Measurements from ENCODE around the gene TMC4. TPM values are rescaled to one million over a fixed set of nuclear protein-coding genes. Genes with fewer than 3 reads are reported as not detected.

Gene TMC4
- polyA plus RNA-seq, 1 donor (not counting 4 experiments of a cell fraction or from before 2014, with no cell fraction given), result 1.5 TPM

- Histone ChIP-seq H3K4me1 (ENCODE audit: control insufficient read depth, extremely low read depth, insufficient read depth, low read length) (peaks cover 21% of the 10 kb centered on the region), H3K27ac (ENCODE audit: control insufficient read depth, insufficient read depth, low read length) (peak overlapping the region; percentile 81), H3K27me3 (ENCODE audit: control insufficient read depth, extremely low read depth, insufficient read depth, low read length) (no peaks in the 10 kb centered on the region), H2AFZ (ENCODE audit: control insufficient read depth, low read length) (peak overlapping the region; percentile 89), H3K9ac (ENCODE audit: control insufficient read depth, extremely low read depth, insufficient read depth, low read length) (peak overlapping the region; percentile 86), H3K36me3 (ENCODE audit: control insufficient read depth in 2 of 2, extremely low read depth in 1 of 2, insufficient read depth in 2 of 2, low read length in 2 of 2) (peaks cover 7 to 14% of the 10 kb centered on the region in 2 experiments), H3K4me2 (ENCODE audit: control insufficient read depth, extremely low read depth, insufficient read depth, low read depth, low read length) (peak overlapping the region; percentile 98), H3K79me2 (ENCODE audit: control insufficient read depth, insufficient read depth, low read length) (peaks cover 42% of the 10 kb centered on the region), H3K9me1 (ENCODE audit: control insufficient read depth, extremely low read depth, insufficient read depth, low read length) (no peaks in the 10 kb centered on the region), H3K4me3 (ENCODE audit: control insufficient read depth in 2 of 3, extremely low read depth in 1 of 3, insufficient read depth in 2 of 3, low read depth in 1 of 3, low read length in 3 of 3) (peak overlapping the region; percentile 83 to 91 (median 86)), H4K20me1 (ENCODE audit: control insufficient read depth, extremely low read depth, insufficient read depth, low read length) (peaks cover 9% of the 10 kb centered on the region), H3K9me3 (ENCODE audit: control insufficient read depth, low read depth, low read length) (no peaks in the 10 kb centered on the region)
- peak; percentile 100 for DNase-seq (ENCODE audit: low read depth, low spot score)
- dilution Hi-C loops (cut with MboI; ENCODE audit: extremely low pct_ligation_motif_present, low sequenced_read_pairs), result no loop called here
- FAIRE-seq, result peak; percentile 94
- TF ChIP-seq CTCF (optimal IDR thresholded peaks at IDR 0.05 in 1 of 3, IDR thresholded peaks at IDR 0.05 in 1 of 3, conservative IDR thresholded peaks at IDR 0.05 in 1 of 3; ENCODE audit: extremely low read depth in 1 of 3, insufficient read depth in 2 of 3, low read length in 3 of 3) (no peak), EZH2 (IDR thresholded peaks at IDR 0.05; ENCODE audit: low read length) (no peak)
These were observed 35.9 kb downstream of the TMC4 start for GRCh38 chr19:54136864-54137698.

GRCh38 chr19:54136086-54136863 is 36.7 kb downstream of the TMC4 start:
- Histone ChIP-seq H4K20me1 (ENCODE audit: control insufficient read depth, extremely low read depth, insufficient read depth, low read length) (peaks cover 2% of the 10 kb centered on the region), H3K4me1 (ENCODE audit: control insufficient read depth, extremely low read depth, insufficient read depth, low read length) (peaks cover 21% of the 10 kb centered on the region), H3K27me3 (ENCODE audit: control insufficient read depth, extremely low read depth, insufficient read depth, low read length) (no peaks in the 10 kb centered on the region), H3K36me3 (ENCODE audit: control insufficient read depth in 2 of 2, extremely low read depth in 1 of 2, insufficient read depth in 2 of 2, low read length in 2 of 2) (peaks cover 10 to 11% of the 10 kb centered on the region in 2 experiments), H3K27ac (ENCODE audit: control insufficient read depth, insufficient read depth, low read length) (peak overlapping the region; percentile 73), H3K9me3 (ENCODE audit: control insufficient read depth, low read depth, low read length) (no peaks in the 10 kb centered on the region), H3K4me3 (ENCODE audit: control insufficient read depth in 2 of 3, extremely low read depth in 1 of 3, insufficient read depth in 2 of 3, low read depth in 1 of 3, low read length in 3 of 3) (peak overlapping the region; percentile 48 to 91 (median 75)), H3K79me2 (ENCODE audit: control insufficient read depth, insufficient read depth, low read length) (peaks cover 34% of the 10 kb centered on the region), H3K4me2 (ENCODE audit: control insufficient read depth, extremely low read depth, insufficient read depth, low read depth, low read length) (peak overlapping the region; percentile 98), H3K9ac (ENCODE audit: control insufficient read depth, extremely low read depth, insufficient read depth, low read length) (peak overlapping the region; percentile 78), H2AFZ (ENCODE audit: control insufficient read depth, low read length) (peak overlapping the region; percentile 89), H3K9me1 (ENCODE audit: control insufficient read depth, extremely low read depth, insufficient read depth, low read length) (no peaks in the 10 kb centered on the region)
- FAIRE-seq (peak; percentile 46), DNase-seq (ENCODE audit: low read depth, low spot score) (no peak)
- dilution Hi-C loops (cut with MboI; ENCODE audit: extremely low pct_ligation_motif_present, low sequenced_read_pairs), result no loop called here
- TF ChIP-seq CTCF (optimal IDR thresholded peaks at IDR 0.05 in 1 of 3, IDR thresholded peaks at IDR 0.05 in 1 of 3, conservative IDR thresholded peaks at IDR 0.05 in 1 of 3; ENCODE audit: extremely low read depth in 1 of 3, insufficient read depth in 2 of 3, low read length in 3 of 3) (no peak), EZH2 (IDR thresholded peaks at IDR 0.05; ENCODE audit: low read length) (no peak)
